Measurements from ENCODE around the gene SNX27.
"Not testable (repeated sequence)": the region's sequence is repeated elsewhere in the genome, so short reads cannot be mapped to it uniquely, and the experiment has no call there.

GRCh38 chr1:151643085-151643484, 31.2 kb downstream of the SNX27 start:
- TF ChIP-seq EZH2 (IDR thresholded peaks at IDR 0.05; ENCODE audit: borderline replicate concordance, insufficient read depth, low read depth, low read length, poor library complexity, severe bottlenecking); CTCF (IDR thresholded peaks at IDR 0.05): not testable (repeated sequence)

Measured in B cell (primary cell).